IPS-15b (cell line): ENCODE results near the gene EPN1.

Experiments
- H3K27me3 ChIP-seq: one replicate; pipeline ENCODE4 v1.6.1; 2013; ENCODE audit warnings: low read length; ENCODE audit not compliant: control insufficient read depth, insufficient read depth
- H3K36me3 ChIP-seq: one replicate; pipeline ENCODE4 v1.6.1; 2013; ENCODE audit warnings: low read length; ENCODE audit not compliant: control insufficient read depth, insufficient read depth
- H3K4me1 ChIP-seq: one replicate; pipeline ENCODE4 v1.6.1; 2013; ENCODE audit warnings: mild to moderate bottlenecking, low read length; ENCODE audit not compliant: control insufficient read depth, insufficient read depth
- H3K4me3 ChIP-seq: one replicate; pipeline ENCODE4 v1.5.1; 2013; ENCODE audit warnings: low read depth, low read length
- H3K9ac ChIP-seq: one replicate; pipeline ENCODE4 v1.6.1; 2013; ENCODE audit warnings: low read depth, mild to moderate bottlenecking, low read length
- H3K9me3 ChIP-seq: one replicate; pipeline ENCODE4 v1.6.1; 2013; ENCODE audit warnings: mild to moderate bottlenecking, low read length; ENCODE audit not compliant: control insufficient read depth, insufficient read depth

Gene EPN1

DNA sequence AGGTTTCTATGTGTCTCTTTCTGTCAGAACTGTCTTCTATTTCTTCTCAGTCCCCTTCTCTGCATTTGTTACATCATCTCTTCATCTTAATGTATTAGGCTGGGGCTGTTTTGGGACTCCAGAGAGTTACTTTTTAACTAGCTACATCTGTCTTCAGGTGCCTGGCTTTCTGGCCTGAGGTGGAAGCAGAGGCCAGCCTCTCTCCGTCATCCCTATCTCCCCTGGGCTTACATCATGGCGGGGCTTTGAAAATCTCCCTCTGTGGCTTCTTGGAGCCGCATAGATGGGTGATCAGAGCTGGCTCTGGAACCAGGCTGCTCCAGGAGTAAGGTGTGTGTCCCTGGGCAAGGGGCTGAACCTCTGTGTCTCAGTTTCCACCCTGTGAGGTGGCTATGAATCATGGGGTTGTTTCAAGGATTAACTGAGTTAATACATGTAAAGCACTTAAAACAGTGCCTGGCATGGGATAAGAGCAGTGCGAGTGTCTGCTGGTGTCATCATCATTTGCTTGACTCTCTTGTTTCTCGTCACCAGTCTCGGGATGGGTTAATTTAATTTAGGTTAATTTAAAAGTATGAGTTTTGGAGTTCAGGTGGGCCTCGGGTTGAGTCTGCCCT, 2.0 kb downstream of the EPN1 start:
- Histone ChIP-seq H3K27me3 (no peaks in the 10 kb centered on the region), H3K36me3 (peaks cover 26% of the 10 kb centered on the region), H3K9ac (peak overlapping the region; percentile 50), H3K4me1 (peaks cover 2% of the 10 kb centered on the region), H3K9me3 (no peaks in the 10 kb centered on the region), H3K4me3 (no peak overlapping the region)

DNA sequence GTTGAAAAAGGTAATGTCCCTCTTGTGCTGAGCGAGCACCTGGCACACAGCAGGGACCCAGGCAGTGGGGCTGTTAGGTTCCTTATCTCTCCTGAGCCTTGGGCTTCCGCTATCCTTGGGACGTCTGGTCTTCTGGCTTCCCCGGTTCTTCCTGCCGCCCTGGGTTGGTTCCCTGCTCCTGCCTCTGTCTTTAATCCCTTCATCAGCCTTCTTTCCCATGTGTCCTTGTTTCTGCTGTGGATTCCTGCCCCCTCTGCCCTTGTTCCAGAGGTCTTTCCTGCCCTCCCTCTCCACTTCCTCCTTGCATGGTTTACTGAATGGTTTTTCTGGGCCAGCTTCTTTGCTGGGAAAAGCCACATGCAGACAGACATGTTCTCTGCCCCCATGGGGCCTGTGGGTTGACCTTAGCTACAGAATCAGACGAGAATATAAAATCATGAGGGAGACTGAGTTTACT, 2.6 kb downstream of the EPN1 start:
- Histone ChIP-seq H3K27me3 (no peaks in the 10 kb centered on the region), H3K9ac (peak overlapping the region; percentile 1), H3K4me3 (no peak overlapping the region), H3K4me1 (peaks cover 2% of the 10 kb centered on the region), H3K9me3 (no peaks in the 10 kb centered on the region), H3K36me3 (peaks cover 30% of the 10 kb centered on the region)

DNA sequence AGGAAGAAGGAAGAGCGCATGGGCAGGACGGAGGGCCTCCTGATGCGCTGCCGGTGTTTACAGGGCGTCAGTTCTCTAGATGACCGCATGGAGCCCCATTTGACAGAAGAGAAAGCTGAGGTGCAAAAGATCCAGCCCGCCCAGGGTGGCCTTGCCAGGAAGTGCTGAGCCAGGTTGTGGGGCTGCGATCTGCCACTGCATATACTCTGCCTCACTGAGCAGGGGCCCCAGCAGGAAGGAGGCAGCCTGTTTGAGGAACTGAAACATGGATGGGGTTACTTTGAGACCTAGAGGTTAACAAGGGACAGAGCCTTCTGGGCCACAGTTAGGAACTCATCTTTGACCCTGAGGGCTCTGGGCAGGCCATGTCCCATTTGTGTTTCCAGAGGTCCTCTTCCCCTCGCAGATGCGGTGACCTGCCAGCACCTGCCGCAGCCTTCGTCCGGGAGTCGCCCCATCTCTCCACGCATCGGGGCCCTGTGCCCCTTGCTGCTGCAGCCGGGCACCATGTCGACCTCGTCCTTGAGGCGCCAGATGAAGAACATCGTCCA, 3.2 kb downstream of the EPN1 start:
- no peak overlapping the region for H3K4me3 ChIP-seq
- peaks cover 30% of the 10 kb centered on the region for H3K36me3 ChIP-seq
- H3K9me3 ChIP-seq: no peaks in the 10 kb centered on the region
- H3K27me3 ChIP-seq: no peaks in the 10 kb centered on the region
- H3K4me1 ChIP-seq: peaks cover 2% of the 10 kb centered on the region
- no peak overlapping the region for H3K9ac ChIP-seq

DNA sequence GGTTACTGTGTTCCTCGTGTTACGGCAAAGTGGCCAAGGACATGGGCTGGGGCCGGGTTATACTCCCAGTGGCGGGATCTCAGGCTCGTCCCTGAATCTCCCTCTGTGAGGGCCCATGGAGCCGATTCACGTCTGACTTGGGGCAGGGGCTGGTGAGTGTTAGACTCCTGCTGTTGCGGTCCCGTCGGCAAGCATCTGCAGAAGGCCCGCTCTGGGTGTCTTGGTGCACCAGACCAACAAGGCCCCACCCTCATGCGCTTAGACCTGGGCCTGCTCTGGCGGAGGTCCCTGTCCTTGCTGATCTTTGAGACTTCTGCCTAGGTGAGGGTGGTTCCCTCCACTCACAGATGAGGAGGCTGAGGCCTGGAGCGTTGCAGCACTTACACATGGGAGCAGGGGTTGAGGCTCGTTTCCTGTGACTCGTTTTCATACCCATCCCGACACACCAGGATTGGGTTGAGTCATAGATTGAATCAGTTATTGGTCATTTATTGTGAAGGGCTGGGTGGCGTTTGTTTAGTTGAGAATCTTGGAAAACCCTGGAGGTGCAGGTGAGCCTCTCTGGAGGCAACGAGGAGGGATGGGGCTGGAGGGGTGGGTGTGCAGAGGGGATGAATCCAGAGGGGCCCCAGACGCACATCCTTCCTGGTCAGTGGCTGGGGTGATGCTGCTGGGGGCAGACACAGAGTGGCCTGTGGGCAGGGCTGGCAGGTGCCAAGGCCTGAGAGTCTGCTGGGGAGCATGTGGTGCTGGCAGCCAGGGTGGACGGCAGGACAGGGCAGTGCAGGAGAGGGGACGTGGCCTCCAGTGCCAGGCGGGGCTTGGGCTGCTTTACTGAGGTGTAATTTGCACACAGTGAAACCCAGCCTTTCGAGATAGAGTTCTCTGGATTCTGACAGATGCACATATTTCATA, 4.6 kb downstream of the EPN1 start:
- Histone ChIP-seq H3K27me3 (no peaks in the 10 kb centered on the region), H3K4me3 (no peak overlapping the region), H3K9ac (no peak overlapping the region), H3K36me3 (peaks cover 30% of the 10 kb centered on the region), H3K4me1 (no peaks in the 10 kb centered on the region), H3K9me3 (no peaks in the 10 kb centered on the region)

DNA sequence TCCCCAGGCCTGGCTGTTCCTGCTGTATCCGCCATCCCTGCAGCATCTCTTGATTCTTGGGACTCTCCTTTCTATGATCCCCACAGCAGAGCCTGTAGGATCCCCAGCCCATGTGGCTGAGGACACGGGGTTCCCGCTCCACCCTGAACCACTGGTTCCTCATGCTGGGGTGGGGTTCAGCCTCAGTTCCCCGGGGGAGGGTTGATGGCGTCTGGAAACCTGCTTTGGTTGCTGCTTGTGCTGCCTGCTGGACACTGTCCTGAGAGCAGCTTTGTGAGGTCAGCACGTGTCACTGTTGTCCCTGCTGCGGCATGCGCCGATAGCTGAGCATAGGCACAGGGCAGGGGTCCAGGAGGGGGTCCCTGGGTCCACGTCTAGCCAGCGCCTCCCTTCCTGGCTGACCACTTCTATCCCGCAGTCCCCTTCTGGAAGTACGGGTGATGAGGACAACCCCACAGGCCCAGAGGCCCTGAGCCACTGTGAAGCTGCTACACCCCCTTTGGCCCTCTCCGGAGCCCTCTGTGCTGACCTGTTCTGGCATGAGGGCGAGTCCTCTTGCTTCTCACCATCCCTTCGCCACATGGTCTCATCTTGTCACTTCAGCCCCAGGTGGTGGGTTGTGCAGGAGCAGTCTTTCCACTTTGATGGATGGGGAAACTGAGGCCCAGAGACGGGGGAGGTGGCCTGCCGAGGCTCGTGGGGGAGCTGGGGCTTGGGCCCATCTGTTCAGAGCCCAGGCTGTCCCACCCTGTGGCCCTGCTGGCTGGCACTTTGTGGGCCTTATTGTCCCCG, 5.5 kb downstream of the EPN1 start:
- Histone ChIP-seq H3K9ac (no peak overlapping the region), H3K36me3 (peaks cover 36% of the 10 kb centered on the region), H3K4me3 (no peak overlapping the region), H3K4me1 (no peaks in the 10 kb centered on the region), H3K9me3 (no peaks in the 10 kb centered on the region), H3K27me3 (no peaks in the 10 kb centered on the region)

DNA sequence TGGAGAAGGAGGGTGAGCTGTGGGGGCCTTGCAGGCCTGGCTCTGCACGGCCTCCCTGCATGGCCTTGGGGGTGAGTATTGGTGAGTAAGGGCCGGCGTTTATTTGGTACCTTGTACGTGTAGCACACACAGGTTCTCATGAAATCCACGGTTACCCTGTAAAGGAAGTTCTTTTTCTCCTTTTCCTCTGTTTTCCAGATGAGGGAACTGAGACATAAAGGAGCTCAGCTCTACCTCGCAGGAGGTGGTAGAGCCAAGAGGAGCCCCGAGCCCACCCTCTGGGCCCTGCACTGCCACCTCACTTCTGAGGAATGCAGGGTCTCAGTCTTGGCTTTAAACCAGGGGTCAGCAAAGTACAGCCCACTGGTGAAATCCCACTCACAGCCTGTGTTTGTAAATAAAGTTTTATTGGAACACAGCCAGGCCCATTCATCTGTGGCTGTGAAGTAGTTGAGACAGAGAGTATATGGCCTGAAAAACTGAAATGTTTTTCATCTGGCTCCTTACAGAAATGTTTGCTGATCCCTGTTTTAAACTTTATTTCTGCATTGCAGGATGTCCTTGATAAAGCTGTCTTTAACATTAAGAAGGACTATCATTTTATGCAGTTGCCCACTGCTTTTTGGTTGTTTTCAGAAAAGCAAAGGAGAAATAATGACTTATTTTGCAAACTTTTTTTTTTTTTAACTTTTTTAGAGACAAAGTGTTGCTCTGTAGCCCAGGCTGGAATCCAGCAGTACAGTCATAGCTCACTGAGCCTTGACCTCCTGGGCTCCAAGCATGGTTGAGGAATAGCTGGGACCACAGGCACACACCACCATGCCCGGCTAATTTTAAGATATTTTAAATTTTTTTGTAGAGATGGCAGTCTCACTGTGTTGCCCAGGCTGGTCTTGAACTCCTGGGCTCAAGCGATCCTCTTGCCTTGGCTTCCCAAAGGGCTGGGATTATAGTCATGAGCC, 6.4 kb downstream of the EPN1 start:
- no peaks in the 10 kb centered on the region for H3K4me1 ChIP-seq
- no peaks in the 10 kb centered on the region for H3K9me3 ChIP-seq
- no peaks in the 10 kb centered on the region for H3K27me3 ChIP-seq
- peaks cover 45% of the 10 kb centered on the region for H3K36me3 ChIP-seq
- no peak overlapping the region for H3K4me3 ChIP-seq
- H3K9ac ChIP-seq: no peak overlapping the region

DNA sequence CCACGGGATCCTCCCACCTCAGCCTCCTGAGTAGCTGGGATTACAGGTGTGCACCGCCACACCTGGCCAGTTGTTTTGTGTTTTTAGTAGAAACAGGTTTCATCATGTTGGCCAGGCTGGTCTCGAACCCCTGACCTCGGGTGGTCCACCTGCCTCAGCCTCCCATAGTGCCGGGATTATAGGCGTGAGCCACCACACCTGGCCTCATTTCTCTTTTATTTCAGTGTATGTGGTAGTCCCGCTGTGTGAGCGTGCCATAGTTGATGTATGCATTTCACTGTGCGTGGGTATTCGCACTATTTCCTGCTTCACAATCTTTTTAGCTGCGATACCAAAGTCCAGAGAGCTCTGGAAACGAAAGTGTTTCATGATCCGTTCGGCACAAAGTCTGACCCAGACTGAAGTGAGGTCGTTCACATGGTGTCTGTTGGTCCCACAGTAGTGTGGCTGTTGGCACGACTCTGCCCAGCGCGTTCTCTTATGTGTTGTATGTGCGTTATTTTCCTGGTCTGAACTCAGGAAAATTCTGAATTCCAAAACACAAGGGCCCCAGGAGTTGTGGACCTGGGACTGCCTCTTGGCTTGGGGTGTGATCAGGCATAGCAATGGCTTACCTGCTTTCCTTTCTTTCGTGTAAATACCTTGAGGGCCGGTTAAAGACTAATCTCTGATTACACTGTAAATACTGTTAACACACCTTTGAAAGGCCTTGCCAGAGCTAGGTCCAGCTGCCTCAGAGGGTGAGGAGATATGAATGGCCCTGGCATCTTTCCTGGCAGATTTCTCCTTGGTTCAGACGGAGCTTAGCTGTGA, 8.6 kb downstream of the EPN1 start:
- Histone ChIP-seq H3K27me3 (no peaks in the 10 kb centered on the region), H3K9ac (no peak overlapping the region), H3K4me1 (no peaks in the 10 kb centered on the region), H3K9me3 (no peaks in the 10 kb centered on the region), H3K36me3 (peaks cover 44% of the 10 kb centered on the region), H3K4me3 (no peak overlapping the region)

DNA sequence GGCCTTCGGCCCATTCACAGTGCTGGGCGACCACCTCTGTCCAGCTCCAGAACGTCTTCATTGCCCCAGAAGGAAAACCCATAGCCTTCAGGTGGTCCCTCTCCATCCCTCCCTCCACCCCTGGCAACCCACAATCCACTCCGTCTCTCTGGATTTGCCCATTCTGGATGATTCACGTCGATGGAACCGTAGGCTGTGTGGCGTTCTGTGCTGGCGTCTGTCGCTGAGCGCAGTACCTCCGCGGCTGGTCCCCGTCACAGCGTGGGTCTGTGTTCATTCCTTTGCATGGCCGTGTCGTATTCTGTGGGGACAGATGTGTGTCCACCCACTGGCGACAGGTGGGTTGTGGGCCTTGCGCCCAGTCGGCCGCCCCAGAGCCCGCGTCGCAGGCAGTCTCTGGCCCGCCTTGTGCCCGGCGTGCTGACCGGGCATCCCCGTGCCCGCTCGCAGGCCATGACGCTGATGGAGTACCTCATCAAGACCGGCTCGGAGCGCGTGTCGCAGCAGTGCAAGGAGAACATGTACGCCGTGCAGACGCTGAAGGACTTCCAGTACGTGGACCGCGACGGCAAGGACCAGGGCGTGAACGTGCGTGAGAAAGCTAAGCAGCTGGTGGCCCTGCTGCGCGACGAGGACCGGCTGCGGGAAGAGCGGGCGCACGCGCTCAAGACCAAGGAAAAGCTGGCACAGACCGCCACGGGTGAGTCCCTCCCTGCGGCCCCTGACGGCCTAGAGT, 10.1 kb downstream of the EPN1 start:
- Histone ChIP-seq H3K9me3 (no peaks in the 10 kb centered on the region), H3K4me1 (no peaks in the 10 kb centered on the region), H3K36me3 (peaks cover 44% of the 10 kb centered on the region), H3K9ac (no peak overlapping the region), H3K27me3 (no peaks in the 10 kb centered on the region), H3K4me3 (no peak overlapping the region)

DNA sequence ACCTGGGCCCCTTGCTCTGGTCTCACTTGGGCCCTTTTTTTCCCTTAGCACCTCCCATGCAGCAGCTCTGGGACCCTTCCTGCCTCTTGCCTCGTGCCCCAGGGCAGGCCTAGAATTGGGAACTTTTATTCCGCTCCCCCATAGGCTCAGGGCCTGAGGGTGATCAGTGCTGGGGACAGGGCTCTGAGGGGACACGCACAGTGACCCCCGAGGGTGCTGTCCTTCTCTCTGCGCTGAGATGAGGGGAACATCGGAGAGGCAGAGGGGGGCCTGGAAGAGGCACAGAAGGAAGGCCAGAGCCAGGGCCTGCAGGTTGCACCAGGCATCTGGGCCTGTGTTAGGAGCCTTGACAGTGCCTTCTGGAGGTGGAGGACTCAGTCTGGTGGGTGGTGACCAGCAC, 10.8 kb downstream of the EPN1 start:
- Histone ChIP-seq H3K4me3 (no peak overlapping the region), H3K4me1 (no peaks in the 10 kb centered on the region), H3K36me3 (peaks cover 44% of the 10 kb centered on the region), H3K9me3 (no peaks in the 10 kb centered on the region), H3K9ac (no peak overlapping the region), H3K27me3 (no peaks in the 10 kb centered on the region)
